GM21381 (cell line): Measurements from ENCODE around the gene NRAP.

Source experiments
- ATAC-seq: cut with Tn5 transposase; IDR thresholded peaks from one replicate; pipeline ENCODE4 v1.9.1; 2021; ENCODE audit warnings: mild to moderate bottlenecking, moderate library complexity; ENCODE audit not compliant: unreplicated experiment

NRAP gene

DNA sequence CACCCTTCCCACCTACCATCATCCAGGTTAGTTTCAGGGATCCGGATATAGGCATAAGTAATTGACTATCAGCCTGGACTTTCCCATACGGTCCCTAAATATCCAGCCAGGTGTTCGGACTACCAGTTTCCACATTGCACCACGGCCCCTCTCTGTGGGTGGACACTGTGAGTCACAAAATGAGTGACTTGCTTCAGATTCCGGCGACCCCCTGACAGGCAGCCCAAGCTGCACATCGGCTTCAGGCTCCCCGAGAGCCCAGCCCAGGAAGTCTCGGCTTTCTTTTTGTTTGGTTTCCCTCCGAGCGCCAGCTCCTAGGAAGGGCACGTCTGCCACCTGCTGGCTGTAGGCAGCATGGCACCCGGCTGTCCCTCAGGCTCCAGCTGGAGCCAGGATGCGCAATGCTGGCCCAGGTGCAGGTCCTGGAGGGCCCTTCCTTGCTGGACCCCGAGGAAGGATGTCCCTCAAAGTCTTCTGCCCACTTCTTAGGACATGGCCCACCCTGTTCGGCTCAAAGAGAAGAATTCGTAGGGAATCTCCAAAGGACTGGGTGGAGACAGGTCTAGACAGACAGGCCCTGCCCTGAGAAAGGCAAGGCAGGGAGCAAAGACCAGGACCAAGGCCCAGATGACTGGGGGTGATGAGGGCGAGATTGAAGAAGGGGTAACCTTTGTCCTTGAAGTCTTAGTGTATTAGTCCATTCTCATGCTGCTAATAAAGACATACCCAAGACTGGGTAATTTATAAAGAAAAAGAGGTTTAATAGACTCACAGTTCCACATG is 100.3 kb downstream of the NRAP start:
- ATAC-seq, result peak; percentile 95

DNA sequence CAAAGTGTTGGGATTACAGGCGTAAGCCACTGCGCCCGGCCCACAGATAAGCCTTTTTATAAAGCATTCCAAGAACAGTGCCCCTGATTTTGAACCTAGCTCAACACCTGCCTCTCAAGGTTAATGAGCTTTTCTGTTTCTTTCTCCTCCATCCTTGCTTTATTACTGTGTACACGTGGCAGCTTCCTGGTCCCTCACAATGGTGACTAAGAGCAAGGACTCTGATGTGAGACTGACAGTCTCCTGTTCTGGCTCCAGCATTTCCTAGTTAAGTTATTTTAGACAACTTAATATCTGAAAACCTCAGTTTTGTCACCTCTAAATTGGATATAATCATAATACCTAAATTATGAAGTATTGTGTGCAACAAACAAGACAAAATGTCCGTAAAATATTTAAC is 101.1 kb downstream of the NRAP start:
- no peak for ATAC-seq

DNA sequence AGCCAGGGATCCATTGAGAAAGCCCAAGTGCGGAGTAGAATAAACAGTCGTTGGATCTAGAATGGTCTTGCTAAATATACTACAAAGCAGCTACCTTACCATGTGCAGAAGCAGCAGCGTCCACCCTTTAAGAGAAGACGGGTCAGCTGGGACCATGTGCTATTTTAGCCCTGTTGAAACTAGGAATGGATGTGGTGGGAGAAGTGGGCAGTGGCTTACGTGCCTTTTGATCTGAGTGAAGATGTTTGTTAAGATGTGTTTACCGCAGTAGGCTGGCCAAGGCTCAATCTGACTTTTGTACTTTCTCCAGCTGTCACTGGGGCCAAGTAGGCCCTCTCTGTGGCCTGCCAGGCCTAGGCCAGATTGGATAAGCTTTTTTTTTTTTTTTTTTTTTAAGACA is 101.8 kb downstream of the NRAP start:
- no peak for ATAC-seq

DNA sequence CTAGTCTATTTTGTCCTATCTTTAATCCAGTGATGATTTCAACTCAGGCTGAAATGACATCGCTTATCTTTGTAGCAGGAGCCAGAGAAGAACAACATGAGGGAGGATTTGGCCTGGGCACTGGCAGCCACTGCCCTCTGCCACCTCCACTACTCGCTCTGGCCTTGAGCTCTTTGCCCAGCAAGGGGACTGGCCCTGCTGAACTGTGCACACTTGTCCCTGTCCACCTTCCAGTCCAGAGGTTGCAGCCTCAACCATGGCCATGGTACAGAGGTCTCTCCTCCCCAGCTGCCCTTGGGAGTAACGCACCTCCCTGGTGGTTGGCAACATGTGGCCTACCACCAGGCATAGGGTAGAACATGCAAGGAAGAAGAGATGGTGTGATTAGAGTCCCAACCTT is 102.6 kb downstream of the NRAP start:
- ATAC-seq, result no peak

DNA sequence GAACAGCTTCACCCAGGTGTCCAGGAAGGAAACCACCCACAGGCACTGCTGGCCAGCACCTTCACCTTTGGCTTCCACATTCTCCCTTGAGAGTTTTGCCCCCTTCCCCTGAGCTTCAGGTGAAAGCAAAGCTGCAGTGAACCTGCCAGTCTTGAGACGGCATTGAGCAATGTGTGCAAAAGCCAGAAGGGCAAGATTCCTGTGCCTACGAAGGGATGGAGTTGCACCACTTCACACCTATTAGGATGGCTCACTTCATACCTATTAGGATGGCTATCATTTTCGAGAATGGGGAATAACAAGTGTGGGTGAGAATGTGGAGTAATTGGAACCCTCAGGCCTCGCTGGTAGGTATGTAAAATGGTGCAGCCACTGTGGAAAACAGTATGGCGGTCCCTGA is 103.8 kb downstream of the NRAP start:
- ATAC-seq, result no peak

DNA sequence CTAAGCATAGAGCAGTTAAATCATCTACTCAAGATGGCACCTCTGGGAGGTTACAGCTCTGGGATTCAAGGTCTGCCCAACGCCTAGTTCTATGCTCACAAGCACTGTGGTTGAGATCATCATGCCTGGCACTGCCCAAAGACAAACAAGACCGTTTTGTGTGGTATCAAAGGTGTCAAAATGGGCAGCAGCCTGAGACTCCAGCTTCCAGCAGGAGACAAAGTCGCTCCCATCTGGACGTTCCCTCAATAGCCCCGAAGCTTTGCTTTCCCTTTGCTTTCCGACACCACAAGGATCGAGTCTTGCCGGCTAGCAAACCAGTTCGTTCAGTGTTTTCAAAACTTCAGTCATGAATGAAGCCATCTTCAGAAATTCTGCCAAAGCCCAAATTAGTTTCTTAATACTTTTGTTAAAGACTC is 105.9 kb downstream of the NRAP start:
- ATAC-seq, result no peak

DNA sequence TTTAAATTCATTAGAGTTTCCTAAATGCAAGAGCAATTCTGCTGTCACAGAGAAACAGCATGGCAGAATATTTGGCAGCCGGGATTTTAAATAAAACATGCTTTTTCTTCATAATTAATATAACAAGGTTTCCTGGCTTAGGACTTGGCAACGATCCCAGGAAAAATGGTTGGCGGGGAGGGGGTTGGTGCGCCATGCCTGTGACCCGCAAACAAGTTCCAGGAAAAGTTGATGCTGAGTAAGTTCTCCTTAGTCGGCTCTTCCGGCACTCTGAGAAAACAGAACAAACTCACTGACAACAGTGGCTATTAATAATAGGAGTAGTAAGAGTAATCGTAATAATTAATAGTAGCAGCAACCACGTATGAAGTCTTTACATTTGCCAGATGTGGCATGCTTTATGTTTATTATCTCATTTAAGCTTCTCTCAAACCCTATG is 106.4 kb downstream of the NRAP start:
- no peak for ATAC-seq

DNA sequence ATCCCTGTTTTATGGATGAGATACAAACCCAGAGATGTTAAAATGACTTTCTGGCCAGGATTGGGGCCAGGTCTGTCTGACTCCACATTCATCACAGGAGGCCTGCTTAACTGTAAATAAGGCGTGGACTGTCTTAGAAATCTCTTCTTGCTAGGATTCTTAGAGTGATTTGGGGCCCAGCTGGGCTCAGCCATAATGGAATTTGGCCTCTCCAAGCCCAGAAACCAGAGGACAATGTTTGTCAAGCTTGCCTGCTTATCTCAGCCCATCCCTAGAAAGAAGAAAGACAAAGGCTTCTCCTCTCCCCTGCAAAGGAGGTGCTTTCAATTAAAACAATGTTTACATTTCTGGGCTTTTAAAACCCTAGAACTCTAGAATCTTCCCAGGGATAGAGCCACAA is 108.1 kb downstream of the NRAP start:
- no peak for ATAC-seq

DNA sequence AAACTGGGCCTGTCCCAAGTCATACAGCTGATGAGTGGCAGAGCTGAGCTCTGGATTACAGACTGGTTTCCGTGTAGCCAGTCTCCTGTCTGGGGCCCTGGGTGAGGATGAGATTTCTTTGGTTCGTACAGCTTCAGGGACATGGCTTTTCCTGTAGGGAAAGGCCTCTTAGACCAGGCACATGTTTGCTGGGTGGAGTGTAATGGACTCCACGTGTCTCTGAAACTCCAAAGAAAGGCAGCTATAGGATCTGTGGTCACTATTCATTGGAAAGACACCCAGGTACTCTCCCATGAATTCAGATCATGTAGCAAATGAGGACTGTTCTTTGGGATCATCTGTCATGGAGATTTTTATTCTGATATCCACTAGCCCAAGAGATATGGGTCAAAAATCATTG is 108.6 kb downstream of the NRAP start:
- no peak for ATAC-seq

DNA sequence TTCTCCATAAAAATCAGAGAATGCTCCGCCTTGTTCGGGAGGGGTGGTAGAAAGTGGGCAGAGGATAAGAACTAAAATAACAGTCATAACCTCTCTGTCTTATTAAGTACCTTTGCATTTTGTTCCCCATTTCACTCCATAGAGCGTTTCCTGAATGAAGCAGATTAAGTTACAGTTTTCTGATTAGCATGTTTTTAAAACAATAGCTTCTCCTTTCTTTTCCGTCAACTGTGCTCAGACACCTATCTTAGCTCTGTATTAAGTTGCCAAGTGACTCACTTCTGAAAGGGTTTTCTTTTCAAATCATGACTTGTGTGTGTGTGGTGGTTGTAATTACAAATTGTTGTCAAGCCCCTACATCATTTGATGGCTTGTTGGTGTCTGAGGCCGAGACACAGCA is 109.6 kb downstream of the NRAP start:
- ATAC-seq, result no peak

DNA sequence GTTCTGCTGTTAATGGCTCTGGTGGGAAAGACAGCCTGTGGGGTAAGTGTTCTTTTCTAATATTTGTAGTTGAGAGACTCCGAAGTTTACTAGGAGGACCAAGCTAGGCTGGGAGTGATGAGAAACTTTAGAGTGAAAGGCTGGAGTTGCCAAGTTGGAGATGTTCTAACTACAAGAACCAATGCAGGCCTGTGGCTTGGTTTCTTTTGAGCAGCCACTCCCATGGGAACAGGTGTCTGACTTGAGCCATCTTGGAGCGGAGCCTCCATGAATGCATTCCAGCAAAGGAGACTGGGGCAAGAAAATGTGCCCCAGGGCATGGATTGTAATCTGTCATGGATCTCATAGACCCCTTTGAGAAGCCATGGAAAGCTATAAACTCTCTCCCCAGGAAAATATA is 110.7 kb downstream of the NRAP start:
- no peak for ATAC-seq

DNA sequence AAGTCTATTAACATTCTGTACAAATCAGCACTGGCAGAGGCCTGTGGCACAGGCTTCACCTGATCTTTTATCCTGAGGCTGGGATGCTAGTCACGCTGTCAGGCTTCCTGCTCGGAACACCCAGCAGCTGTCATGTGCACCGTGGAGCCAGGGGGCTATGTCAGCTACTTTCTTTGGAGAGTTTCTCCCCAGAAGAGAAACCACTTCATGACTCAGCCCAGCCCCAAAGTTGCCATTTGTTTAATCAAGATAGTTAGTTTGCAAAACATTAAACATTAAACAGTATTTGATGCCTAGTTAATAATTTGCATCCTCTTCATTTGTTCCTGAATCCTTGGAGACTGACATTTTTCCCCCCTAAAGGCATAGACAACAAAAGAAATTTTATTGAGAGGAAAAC is 111.1 kb downstream of the NRAP start, which contains the start of gene HABP2:
Gene HABP2, plus strand, starts transcription at position 353 of the 400 bp plus-strand sequence. CDS start 69 bp downstream, outside the sequence.
- no peak for ATAC-seq

DNA sequence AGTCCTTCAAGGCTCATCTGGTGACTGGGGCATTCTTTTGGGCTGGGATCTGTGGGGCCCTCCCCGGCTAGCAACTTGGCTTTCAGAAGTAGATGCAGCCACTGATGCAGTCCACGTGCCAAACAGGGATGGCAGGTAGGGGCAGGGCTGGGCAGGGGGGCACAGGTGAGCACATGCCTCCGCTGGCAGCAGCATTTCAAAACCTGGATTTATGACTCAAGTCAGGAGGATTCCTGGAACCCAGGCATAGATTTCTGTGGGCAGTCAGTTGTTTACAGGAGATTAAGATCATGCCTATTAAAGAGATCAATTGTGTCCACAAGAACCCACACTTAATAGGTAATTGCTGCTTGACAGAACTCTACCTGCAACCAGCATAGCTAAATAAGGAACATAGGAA is 111.8 kb downstream of the NRAP start:
- no peak for ATAC-seq

DNA sequence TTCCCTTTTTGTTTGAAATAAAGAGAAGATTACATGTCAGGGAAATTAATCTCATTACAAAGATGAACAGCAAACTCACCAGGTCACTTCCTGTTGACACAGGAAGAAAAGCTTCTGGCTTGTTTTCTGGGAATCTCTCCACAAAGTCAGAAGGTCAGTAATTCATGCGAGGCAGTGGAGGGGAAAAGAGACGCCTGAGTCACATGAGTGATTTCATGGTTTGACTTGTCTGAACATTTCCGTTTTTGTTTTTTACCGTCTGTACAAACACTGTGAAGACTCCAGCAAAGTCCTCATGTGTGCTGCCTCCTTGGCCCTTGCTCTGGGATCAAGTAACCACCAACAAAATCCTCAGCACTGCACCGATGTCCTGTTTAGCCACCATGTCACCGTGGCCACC is 113.5 kb downstream of the NRAP start:
- ATAC-seq, result no peak

DNA sequence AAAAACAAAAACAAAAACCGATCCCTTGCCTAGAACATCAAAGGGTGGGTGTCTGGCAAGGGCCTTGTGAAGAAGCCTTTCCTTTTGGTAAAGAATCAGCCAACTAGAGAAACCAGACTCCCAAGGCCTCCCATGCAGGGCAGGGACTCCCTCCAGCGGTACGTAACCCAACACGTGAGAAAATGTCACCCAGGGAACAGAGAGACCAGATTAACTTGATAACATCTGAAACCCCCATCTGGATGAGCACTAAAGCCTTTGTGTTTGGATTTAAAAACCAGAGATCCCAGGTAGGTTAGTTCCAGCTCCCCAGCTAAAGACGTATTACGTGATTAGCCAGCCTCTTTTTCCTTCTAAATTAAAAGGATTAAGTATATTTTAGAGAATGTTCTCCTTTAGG is 114.0 kb downstream of the NRAP start:
- no peak for ATAC-seq

DNA sequence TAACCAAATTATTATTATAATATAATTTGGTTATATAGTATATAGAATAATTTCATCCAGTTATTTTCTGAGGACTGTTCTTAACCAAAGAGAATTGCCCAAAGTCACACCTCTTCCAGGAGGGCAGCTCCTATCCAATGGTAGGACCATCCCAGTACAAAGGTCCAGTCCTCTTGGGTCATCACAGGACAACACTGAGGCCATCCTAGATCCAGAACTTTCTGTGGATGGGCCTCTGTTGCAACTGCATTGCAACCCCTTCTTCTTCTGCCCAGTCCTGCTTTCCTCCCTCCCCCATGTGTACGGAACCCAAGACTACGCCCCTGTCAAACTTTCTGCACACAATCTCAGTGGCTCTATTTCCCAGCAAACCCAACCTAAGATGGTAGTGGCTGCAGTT is 116.4 kb downstream of the NRAP start:
- ATAC-seq, result no peak

DNA sequence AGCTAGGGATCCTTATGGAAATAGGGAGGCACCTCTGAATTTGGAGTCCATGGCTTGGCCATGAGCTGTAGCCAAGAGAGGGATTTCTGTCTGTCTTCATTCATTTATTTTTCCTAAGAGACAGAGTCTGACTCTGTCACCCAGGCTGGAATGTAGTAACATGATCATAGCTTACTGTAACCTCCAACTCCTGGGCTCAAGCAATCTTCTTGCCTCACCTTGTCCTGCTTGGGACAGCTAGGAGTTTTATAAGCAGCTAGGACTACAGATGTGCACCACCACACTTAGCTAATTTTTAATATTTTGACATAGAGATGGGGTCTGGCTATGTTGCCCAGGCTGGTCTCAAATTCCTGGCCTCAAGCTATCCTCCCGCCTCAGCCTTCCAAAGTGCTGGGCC is 119.4 kb downstream of the NRAP start:
- no peak for ATAC-seq

DNA sequence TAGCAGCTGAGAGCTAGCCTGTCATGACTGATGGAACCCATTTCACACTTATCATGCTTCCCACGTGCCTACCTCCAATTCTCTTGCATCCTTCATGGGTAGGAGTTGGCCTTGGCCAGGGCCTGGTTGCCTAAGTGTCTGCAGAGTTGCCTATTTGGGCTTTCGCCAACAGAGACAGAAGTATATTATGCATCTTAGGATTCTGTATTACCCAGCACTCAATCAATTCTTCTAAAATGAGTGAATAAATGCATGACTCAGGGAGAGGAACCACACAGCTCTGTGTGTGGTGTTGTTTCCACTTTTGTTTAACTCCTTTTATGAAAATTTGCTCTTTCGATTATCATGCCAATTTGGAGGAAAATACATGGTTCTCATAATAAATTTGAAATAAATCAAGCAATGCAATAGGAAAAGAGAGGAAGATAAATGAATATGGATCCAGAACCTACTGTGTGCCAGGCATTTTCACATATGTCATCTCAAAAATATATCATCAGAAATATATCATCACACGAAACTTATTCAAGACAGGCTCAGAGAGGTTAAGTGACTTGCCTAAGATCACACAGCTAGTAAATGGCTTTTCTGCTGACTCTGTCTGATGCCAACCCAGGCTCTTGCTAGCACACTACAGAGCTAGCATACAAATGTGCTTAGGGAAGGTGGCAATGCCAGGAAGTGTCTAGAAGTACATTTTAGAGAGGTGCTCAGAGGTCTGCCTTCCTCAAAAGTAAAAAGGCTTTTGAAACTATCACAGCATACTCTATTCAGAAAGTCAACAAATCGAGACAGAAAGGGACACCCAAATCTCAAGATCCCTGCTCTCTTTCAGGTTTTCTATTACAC is 120.5 kb downstream of the NRAP start:
- ATAC-seq, result no peak

DNA sequence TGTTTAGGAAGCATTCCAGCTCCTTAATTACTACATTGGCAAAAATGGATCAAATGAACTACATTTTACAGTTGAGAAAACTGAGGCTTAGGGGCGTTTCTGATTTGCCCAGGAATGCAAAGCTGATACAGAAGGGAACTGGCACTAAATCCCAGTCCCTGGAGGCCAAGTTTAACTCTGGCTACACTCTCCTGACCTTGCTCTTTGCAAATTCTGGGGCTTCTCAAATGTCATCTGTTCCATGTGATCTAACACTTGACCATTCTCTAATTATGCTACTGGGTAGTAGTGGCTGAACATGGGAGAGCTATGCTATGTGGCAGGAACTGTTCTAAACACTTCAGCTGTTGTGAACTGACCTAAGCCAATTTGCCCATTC is 122.3 kb downstream of the NRAP start:
- no peak for ATAC-seq

DNA sequence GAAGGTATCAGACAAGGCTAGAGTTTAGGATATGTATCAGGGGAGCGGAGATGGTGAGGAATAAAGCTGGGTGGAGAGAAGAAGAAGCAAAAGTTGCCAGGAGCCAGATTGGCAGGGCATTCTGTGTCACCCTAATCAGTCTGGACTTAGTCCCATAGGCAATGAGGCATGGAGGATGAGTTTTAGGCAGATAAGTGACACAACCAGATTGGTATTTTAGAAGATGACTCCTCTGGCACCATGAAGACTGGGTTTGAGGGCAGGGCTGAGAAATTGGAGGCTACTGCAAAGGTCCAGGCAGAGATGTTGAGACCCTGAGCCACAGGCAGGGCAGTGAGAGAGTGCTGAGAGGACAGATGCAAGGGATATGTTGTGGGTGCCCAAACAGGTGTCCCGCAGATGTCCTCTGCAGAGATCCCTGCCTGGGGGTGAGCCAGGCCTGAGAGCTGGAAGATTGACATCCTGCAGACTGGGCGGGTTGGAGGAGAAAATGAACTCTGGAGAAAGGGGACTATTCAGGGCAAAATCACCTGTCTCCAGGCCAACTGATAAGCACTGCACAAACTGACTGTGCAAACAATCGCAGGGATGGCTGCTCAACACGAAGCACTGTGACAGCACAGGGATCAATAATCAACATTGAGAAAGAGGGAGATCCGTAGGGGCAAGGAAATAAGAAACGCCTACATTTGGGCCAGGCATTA is 122.8 kb downstream of the NRAP start:
- no peak for ATAC-seq

DNA sequence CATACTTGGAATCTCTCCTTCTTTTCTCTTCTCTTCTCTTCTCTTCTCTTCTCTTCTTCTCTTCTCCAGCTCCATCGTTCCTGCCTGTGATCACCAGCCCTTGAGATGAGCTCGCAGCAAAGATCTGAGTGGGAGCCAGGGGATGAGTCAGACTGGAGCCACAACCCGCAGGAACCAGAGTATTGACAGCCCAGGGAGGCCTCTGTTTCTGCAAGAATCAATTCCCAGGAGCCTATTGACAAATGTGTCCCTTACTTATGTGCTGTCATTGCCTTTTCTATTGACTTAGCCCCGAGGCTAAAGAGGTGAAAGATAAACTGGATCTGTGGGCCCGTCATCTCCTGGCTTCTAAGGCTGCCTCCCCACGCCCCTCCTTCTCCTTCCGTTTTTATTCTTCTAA is 124.1 kb downstream of the NRAP start:
- no peak for ATAC-seq
